HG02610 (cell line): ENCODE measurements around the gene P2RY6.
"Not testable (repeated sequence)": the region's sequence is repeated elsewhere in the genome, so short reads cannot be mapped to it uniquely, and the experiment has no call there.

Source experiments
- ATAC-seq: cut with Tn5 transposase; IDR thresholded peaks from one replicate; pipeline ENCODE4 v1.9.1; 2021; ENCODE audit warnings: mild to moderate bottlenecking, moderate library complexity; ENCODE audit not compliant: unreplicated experiment

The P2RY6 gene, protein sequence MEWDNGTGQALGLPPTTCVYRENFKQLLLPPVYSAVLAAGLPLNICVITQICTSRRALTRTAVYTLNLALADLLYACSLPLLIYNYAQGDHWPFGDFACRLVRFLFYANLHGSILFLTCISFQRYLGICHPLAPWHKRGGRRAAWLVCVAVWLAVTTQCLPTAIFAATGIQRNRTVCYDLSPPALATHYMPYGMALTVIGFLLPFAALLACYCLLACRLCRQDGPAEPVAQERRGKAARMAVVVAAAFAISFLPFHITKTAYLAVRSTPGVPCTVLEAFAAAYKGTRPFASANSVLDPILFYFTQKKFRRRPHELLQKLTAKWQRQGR

GRCh38 chr11:73271936-73272679, at the start of gene P2RY6:
Gene P2RY6, plus strand, starts transcription at chr11:73272338. Its CDS starts 24,181 bp downstream, at chr11:73296519.
- no peak for ATAC-seq

DNA sequence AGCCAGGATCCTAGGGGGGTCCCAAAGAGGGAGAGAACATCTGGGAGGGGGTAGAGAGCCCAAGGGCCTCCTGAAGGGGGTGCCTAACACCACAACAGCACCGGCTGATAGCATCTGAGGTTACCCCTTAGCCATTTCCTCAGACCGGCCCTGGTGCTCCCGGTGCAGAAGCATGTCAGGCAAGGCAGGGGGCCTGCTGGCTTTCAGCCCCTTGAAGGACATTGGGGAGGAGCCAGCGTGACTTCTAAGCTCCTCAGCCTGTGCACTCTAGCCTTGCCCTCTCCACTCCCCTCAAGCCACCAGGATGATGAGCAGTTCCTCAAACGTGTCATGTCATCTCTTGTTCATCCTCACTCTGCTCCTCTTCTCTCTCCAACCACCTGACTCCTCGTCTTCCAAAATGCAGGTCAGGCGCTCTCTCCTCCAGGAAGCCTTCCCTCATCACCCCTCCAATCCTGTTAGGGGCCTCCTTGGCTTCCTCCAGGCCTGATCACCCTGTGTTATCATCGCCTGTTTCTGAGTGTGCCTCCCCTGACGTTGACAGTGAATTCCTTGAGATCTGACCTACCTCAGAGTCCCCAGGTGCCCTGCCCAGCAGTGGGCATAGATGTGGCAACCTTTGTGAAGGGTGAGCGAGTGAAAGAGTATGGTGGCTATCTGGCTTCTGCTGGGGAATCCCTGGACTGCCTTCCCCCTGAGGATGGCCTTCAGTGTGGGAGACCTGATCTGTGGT, 48.0 kb upstream of the P2RY6 start:
- ATAC-seq: no peak

- ATAC-seq: no peak
These were observed 47.0 kb upstream of the P2RY6 start for GRCh38 chr11:73225001-73225686.

GRCh38 chr11:73225851-73226250, 46.3 kb upstream of the P2RY6 start:
- ATAC-seq: no peak

DNA sequence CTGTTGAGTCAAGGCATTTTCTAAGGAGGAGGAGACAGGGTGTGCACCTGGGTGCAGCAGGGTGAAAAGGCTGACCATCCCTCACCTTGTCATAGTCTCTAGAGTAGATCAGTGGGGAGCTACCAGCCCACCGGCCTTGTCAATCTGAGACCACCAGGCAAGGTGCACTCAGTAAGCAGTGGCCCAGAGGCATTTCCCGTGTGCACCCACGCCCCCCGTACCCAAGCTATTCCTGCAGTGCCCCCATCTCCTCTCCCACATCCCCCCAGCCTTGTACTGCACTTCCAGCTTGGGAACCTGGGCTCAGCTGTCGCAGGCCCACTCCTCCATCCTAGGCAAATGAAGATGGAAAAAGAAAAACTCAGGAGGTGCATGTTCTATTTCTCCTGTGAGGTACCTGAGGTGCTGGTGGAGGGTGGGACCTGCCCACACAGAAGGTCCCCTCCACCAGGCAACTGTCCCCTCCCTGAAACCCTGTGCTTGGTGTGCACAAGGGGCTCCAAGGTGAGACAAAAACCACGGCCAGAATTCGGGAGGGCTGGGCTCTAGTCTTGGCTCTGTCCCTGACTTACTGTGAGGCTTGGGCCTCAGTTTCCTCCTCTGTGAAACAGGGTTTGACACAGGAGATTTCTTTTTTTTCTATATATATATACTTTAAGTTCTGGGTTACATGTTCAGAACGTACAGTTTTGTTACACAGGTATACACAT, 45.7 kb upstream of the P2RY6 start:
- no peak for ATAC-seq

DNA sequence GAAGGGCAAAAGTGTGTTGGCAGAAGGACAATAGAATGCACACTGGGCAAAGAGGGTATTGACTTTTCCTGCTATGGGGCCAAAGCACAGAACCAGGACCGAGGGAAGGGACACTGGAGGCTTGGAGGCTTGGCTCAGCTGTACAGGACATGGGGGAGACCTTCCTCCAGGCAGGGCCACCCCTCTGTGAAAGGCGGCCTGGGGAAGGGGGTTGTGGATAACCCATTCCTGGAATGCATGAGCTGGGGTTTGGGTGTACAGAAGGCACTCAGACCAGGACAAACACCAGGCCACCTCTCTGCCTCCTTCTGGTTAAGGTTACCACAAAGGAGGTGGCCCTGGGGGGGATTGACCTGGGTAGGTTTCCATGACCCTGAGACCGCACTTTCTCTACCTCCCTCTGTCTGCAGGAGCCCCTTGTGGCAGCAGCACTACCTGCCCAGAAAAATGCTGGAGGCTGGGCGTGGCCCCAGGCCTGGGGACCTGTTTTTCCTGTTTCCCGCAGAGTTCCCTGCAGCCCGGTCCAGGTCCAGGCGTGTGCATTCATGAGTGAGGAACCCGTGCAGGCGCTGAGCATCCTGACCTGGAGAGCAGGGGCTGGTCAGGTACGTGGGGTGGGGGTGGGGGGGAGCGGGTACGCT, 44.4 kb upstream of the P2RY6 start:
- ATAC-seq: no peak

GRCh38 chr11:73228268-73229134, 43.6 kb upstream of the P2RY6 start:
- ATAC-seq: no peak

- no peak for ATAC-seq
These were observed 42.7 kb upstream of the P2RY6 start for GRCh38 chr11:73229321-73229895.

- no peak for ATAC-seq
These were observed 42.0 kb upstream of the P2RY6 start for GRCh38 chr11:73229896-73230875.

DNA sequence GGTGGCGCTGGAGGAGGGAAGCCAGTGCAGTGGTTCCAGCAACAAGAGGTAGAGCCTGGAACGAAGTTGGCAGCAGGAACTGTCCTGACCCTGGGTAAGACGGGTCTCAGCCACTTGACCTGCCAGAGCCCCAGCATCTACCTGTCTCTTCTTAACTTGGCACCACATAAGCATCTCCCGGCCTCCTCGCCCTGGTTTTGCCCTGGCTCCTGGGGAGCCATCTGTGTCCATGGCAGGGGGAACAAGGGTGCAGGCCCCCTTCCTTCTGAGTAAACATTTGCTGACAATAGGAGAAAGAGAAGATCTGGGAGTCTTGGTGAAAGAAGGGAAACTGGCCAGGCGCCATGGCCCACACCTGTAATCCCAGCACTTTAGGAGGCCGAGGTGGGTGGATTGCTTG, 41.2 kb upstream of the P2RY6 start:
- no peak for ATAC-seq

- not testable (repeated sequence) for ATAC-seq
These were observed 39.7 kb upstream of the P2RY6 start for GRCh38 chr11:73232487-73232886.

- ATAC-seq: no peak
These were observed 38.9 kb upstream of the P2RY6 start for GRCh38 chr11:73233211-73233610.

DNA sequence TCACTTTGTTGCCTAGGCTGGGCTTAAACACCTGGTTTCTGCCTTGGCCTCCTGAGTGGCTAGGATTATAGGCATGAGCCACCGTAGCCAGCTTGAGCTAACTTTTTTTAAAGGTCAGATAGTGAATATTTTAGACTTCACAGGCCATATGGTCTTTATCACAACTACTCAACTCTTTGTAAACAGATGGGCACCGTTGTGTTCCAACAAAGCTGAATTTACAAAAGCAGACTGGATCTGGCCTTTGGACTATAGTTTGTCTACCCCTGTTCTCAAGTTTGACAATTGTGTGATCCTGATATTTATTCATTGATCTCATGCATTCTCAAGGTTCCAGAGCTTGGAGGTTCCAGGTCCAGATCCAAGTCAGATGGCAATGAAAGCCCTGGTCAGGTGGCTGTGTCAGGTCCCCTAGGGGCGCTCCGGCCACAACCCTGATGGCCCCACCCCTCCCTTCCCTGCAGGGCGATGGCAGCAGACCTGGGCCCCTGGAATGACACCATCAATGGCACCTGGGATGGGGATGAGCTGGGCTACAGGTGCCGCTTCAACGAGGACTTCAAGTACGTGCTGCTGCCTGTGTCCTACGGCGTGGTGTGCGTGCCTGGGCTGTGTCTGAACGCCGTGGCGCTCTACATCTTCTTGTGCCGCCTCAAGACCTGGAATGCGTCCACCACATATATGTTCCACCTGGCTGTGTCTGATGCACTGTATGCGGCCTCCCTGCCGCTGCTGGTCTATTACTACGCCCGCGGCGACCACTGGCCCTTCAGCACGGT, 38.3 kb upstream of the P2RY6 start:
- ATAC-seq: no peak

GRCh38 chr11:73234471-73235181, 37.5 kb upstream of the P2RY6 start:
- no peak for ATAC-seq

DNA sequence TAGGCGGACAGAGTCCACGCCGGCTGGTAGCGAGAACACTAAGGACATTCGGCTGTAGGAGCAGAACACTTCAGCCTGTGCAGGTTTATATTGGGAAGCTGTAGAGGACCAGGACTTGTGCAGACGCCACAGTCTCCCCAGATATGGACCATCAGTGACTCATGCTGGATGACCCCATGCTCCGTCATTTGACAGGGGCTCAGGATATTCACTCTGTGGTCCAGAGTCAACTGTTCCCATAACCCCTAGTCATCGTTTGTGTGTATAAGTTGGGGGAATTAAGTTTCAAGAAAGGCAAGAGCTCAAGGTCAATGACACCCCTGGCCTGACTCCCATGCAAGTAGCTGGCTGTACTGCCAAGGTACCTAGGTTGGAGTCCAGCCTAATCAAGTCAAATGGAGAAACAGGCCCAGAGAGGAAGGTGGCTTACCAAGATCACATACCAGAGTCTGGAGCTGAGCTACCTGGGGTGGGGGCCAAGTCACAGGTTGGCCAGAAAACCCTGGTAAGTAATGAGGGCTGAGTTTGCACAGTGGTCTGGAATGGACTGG, 36.8 kb upstream of the P2RY6 start:
- ATAC-seq: no peak
